A549 (cell line): Measurements from ENCODE around the gene C1S.

Experiments used
- JUN ChIP-seq, 2 experiments: fragments of >200 bp; sonication (Bioruptor Twin); formaldehyde crosslinking; IDR thresholded peaks; 2 replicates in 1 of 2; 3 replicates in 1 of 2; pipeline ENCODE4 v1.6.1; 2016 to 2017
- KDM1A ChIP-seq: fragments of 200-600 bp; sonication (generic); IDR thresholded peaks from 2 replicates; pipeline ENCODE4 v1.6.1; 2016; ENCODE audit warnings: low read depth, mild to moderate bottlenecking
- TF ChIP-seq, protein P1 (sequence below): fragments of 150-350 bp; IDR thresholded peaks from 2 replicates; pipeline ENCODE4 v1.6.1; 2014; ENCODE audit warnings: low read depth, mild to moderate bottlenecking, low read length
- TF ChIP-seq, protein P2 (sequence below): fragments of 200-600 bp; sonication (generic); IDR thresholded peaks from 2 replicates; pipeline ENCODE4 v1.6.1; 2016; ENCODE audit warnings: antibody characterized with exemption, mild to moderate bottlenecking, moderate library complexity

DNA sequence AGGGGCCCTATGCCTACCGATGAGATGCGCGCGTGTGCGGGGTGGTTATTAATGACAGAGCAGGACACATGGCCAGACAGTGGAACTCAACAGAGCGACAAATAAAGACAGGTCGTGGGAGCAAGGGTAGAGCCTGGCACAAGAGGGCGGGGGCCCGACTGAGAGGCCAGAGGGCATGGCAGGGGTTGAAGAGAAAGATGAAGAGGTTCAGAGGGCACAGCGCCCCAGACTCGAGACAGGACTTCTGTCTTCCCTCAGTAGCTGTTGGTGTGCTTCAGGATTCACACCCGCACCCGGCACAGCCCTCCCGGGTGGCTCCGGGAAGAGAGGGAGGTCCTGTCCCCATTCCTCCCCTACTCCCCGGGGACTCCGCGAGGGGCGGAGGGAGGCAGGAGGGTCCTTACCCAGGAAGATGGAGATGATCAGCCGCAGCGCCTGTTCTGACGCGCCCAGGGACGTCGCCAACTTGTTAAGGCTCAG lies 42.6 kb upstream of the C1S start:
- TF ChIP-seq, protein P1, sequence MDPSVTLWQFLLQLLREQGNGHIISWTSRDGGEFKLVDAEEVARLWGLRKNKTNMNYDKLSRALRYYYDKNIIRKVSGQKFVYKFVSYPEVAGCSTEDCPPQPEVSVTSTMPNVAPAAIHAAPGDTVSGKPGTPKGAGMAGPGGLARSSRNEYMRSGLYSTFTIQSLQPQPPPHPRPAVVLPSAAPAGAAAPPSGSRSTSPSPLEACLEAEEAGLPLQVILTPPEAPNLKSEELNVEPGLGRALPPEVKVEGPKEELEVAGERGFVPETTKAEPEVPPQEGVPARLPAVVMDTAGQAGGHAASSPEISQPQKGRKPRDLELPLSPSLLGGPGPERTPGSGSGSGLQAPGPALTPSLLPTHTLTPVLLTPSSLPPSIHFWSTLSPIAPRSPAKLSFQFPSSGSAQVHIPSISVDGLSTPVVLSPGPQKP = no peak
- TF ChIP-seq KDM1A = no peak
- TF ChIP-seq, protein P2, sequence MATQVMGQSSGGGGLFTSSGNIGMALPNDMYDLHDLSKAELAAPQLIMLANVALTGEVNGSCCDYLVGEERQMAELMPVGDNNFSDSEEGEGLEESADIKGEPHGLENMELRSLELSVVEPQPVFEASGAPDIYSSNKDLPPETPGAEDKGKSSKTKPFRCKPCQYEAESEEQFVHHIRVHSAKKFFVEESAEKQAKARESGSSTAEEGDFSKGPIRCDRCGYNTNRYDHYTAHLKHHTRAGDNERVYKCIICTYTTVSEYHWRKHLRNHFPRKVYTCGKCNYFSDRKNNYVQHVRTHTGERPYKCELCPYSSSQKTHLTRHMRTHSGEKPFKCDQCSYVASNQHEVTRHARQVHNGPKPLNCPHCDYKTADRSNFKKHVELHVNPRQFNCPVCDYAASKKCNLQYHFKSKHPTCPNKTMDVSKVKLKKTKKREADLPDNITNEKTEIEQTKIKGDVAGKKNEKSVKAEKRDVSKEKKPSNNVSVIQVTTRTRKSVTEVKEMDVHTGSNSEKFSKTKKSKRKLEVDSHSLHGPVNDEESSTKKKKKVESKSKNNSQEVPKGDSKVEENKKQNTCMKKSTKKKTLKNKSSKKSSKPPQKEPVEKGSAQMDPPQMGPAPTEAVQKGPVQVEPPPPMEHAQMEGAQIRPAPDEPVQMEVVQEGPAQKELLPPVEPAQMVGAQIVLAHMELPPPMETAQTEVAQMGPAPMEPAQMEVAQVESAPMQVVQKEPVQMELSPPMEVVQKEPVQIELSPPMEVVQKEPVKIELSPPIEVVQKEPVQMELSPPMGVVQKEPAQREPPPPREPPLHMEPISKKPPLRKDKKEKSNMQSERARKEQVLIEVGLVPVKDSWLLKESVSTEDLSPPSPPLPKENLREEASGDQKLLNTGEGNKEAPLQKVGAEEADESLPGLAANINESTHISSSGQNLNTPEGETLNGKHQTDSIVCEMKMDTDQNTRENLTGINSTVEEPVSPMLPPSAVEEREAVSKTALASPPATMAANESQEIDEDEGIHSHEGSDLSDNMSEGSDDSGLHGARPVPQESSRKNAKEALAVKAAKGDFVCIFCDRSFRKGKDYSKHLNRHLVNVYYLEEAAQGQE = no peak
- TF ChIP-seq JUN (IDR thresholded peaks at IDR 0.05) = no peak
